Neural progenitor cell (in vitro differentiated cells): ENCODE measurements around the gene FFAR1. TPM values are rescaled to one million over a fixed set of nuclear protein-coding genes. Genes with fewer than 3 reads are reported as not detected.

ENCODE experiments used
- DNase-seq: peaks from one replicate; pipeline ENCODE4 v3.0.0-alpha.2; 2016; ENCODE audit warnings: low spot score
- H2AFZ ChIP-seq: fragments of 200-600 bp; sonication (generic); replicated peaks from 2 replicates; pipeline ENCODE4 v1.6.1; 2016; ENCODE audit warnings: antibody characterized with exemption
- H3F3A ChIP-seq: fragments of 200-600 bp; sonication (generic); 2 replicates; pipeline ENCODE4 v1.6.1; 2016; ENCODE audit warnings: antibody characterized with exemption, low read depth
- H3K27ac ChIP-seq: fragments of 200-600 bp; sonication (generic); 2 replicates; pipeline ENCODE4 v1.5.1; 2016; ENCODE audit warnings: mild to moderate bottlenecking
- H3K27me3 ChIP-seq: fragments of 200-600 bp; sonication (generic); 2 replicates; pipeline ENCODE4 v1.6.1; 2016; ENCODE audit warnings: mild to moderate bottlenecking, moderate library complexity
- H3K36me3 ChIP-seq: fragments of 200-600 bp; sonication (generic); 2 replicates; pipeline ENCODE4 v1.5.1; 2016
- H3K4me1 ChIP-seq: fragments of 200-600 bp; sonication (generic); 2 replicates; pipeline ENCODE4 v1.6.1; 2016; ENCODE audit warnings: mixed run types
- H3K4me2 ChIP-seq: fragments of 200-600 bp; sonication (generic); 2 replicates; pipeline ENCODE4 v1.6.1; 2016
- H3K4me3 ChIP-seq: fragments of 200-600 bp; sonication (generic); 2 replicates; pipeline ENCODE4 v1.5.1; 2016
- H3K79me2 ChIP-seq: fragments of 200-600 bp; sonication (generic); 2 replicates; pipeline ENCODE4 v1.6.1; 2016; ENCODE audit warnings: low read depth
- H3K9ac ChIP-seq: fragments of 200-600 bp; sonication (generic); 2 replicates; pipeline ENCODE4 v1.6.1; 2016
- H3K9me3 ChIP-seq: fragments of 200-600 bp; sonication (generic); 2 replicates; pipeline ENCODE4 v1.5.1; 2016; ENCODE audit warnings: low read depth
- H4K20me1 ChIP-seq: fragments of 200-600 bp; sonication (generic); 2 replicates; pipeline ENCODE4 v1.6.1; 2016; ENCODE audit warnings: low read depth
- H3K27ac Mint-ChIP-seq: 3 replicates; pipeline ENCODE4 v1.8.0; 2021; ENCODE audit warnings: mixed read lengths
- H3K27me3 Mint-ChIP-seq: 2 replicates; pipeline ENCODE4 v1.8.0; 2022; ENCODE audit warnings: low read depth, mild to moderate bottlenecking, inconsistent platforms, moderate library complexity, mixed read lengths; ENCODE audit not compliant: insufficient read depth
- H3K36me3 Mint-ChIP-seq: 3 replicates; pipeline ENCODE4 v1.8.0; 2021; ENCODE audit warnings: mixed read lengths
- H3K4me1 Mint-ChIP-seq: 3 replicates; pipeline ENCODE4 v1.8.0; 2021; ENCODE audit warnings: mixed read lengths
- H3K4me3 Mint-ChIP-seq: 3 replicates; pipeline ENCODE4 v1.8.0; 2021; ENCODE audit warnings: mild to moderate bottlenecking, moderate library complexity, mixed read lengths
- H3K9me3 Mint-ChIP-seq: 3 replicates; pipeline ENCODE4 v1.8.0; 2020; ENCODE audit warnings: mixed read lengths
- EZH2 ChIP-seq: fragments of 200-600 bp; sonication (generic); IDR thresholded peaks from 2 replicates; pipeline ENCODE4 v1.6.1; 2017; ENCODE audit warnings: antibody characterized with exemption, mild to moderate bottlenecking, moderate library complexity
- EZH2phosphoT487 ChIP-seq: fragments of 200-600 bp; sonication (generic); IDR thresholded peaks from 2 replicates; pipeline ENCODE4 v1.6.1; 2017; ENCODE audit warnings: antibody characterized with exemption
- total RNA-seq: library from RNA; depleted of rRNA; stranded (reverse); fragments of >200 nt; gene quantifications from 2 replicates; pipeline ENCODE4 v1.2.3, GENCODE V29; 2015; ENCODE audit warnings: low replicate concordance
- TF ChIP-seq, protein P1 (sequence below): fragments of 200-600 bp; sonication (generic); IDR thresholded peaks from 2 replicates; pipeline ENCODE4 v1.5.1; 2017; ENCODE audit warnings: antibody characterized with exemption, mild to moderate bottlenecking

FFAR1 gene
- total RNA-seq, 1 donor from 2014 or later = not detected

GRCh38 chr19:35309481-35310279 lies 38.0 kb upstream of the FFAR1 start:
- H3F3A ChIP-seq = no peaks in the 10 kb centered on the region
- no peaks in the 10 kb centered on the region for H3K79me2 ChIP-seq
- H3K4me2 ChIP-seq = no peak overlapping the region
- H3K27me3 ChIP-seq = no peaks in the 10 kb centered on the region
- peaks cover 15% of the 10 kb centered on the region for H3K27me3 Mint-ChIP-seq
- DNase-seq = no peak
- H3K9me3 Mint-ChIP-seq = no peaks in the 10 kb centered on the region
- no peaks in the 10 kb centered on the region for H4K20me1 ChIP-seq
- H3K27ac Mint-ChIP-seq = no peak overlapping the region
- no peak overlapping the region for H3K4me3 ChIP-seq
- H3K4me1 ChIP-seq = no peaks in the 10 kb centered on the region
- H3K36me3 Mint-ChIP-seq = no peaks in the 10 kb centered on the region
- H3K9ac ChIP-seq = no peak overlapping the region
- H3K4me3 Mint-ChIP-seq = no peak overlapping the region
- H3K27ac ChIP-seq = no peak overlapping the region
- TF ChIP-seq, protein P1, sequence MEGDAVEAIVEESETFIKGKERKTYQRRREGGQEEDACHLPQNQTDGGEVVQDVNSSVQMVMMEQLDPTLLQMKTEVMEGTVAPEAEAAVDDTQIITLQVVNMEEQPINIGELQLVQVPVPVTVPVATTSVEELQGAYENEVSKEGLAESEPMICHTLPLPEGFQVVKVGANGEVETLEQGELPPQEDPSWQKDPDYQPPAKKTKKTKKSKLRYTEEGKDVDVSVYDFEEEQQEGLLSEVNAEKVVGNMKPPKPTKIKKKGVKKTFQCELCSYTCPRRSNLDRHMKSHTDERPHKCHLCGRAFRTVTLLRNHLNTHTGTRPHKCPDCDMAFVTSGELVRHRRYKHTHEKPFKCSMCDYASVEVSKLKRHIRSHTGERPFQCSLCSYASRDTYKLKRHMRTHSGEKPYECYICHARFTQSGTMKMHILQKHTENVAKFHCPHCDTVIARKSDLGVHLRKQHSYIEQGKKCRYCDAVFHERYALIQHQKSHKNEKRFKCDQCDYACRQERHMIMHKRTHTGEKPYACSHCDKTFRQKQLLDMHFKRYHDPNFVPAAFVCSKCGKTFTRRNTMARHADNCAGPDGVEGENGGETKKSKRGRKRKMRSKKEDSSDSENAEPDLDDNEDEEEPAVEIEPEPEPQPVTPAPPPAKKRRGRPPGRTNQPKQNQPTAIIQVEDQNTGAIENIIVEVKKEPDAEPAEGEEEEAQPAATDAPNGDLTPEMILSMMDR = no peak
- TF ChIP-seq EZH2phosphoT487 (no peak), EZH2 (no peak)
- H3K9me3 ChIP-seq = no peaks in the 10 kb centered on the region
- H3K36me3 ChIP-seq = no peaks in the 10 kb centered on the region
- H3K4me1 Mint-ChIP-seq = peaks cover 12% of the 10 kb centered on the region
- H2AFZ ChIP-seq = no peak overlapping the region

- Histone ChIP-seq H2AFZ (no peak overlapping the region), H3F3A (no peaks in the 10 kb centered on the region), H3K9ac (no peak overlapping the region), H3K27ac (no peak overlapping the region), H4K20me1 (no peaks in the 10 kb centered on the region), H3K4me1 (no peaks in the 10 kb centered on the region), H3K27me3 (no peaks in the 10 kb centered on the region), H3K36me3 (no peaks in the 10 kb centered on the region), H3K4me2 (no peak overlapping the region), H3K79me2 (no peaks in the 10 kb centered on the region), H3K9me3 (no peaks in the 10 kb centered on the region), H3K4me3 (no peak overlapping the region)
- Mint-ChIP-seq H3K4me1 (peaks cover 12% of the 10 kb centered on the region), H3K4me3 (no peak overlapping the region), H3K27me3 (peaks cover 17% of the 10 kb centered on the region), H3K9me3 (no peaks in the 10 kb centered on the region), H3K27ac (no peak overlapping the region), H3K36me3 (no peaks in the 10 kb centered on the region)
- no peak for TF ChIP-seq EZH2
- TF ChIP-seq EZH2phosphoT487 = no peak
- TF ChIP-seq, protein P1 = no peak
- DNase-seq = no peak
These were observed 37.4 kb upstream of the FFAR1 start for GRCh38 chr19:35310331-35310730.

DNA sequence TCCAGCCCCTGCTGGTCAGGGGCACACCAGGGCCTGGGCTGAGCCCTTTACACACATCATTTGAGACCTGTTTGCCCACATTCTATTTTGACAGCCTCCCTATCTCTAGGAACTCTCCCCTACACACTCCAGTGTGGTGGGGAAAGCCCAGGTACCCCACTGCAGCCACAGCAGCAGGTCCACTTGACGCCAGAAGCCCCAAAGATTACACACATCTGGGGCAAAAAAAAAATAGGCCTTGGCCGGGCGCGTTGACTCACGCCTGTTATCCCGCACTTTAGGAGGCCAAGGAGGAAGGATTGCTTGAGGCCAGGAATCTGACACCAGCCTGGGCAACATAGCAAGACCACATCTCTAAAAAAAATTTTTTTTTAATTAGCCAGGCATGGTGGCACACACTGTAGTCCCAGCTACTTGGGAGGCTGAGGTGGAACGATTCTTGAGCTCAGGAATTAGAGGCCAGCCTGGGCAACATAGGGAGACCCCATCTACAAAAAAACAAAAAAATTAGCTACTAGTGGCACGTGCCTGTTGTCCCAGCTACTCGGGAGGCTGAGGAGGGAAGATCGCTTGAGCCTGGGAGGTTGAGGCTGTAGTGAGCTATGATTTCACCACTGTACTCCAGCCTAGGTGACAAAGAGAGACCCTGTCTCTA lies 36.8 kb upstream of the FFAR1 start:
- H3F3A ChIP-seq = no peaks in the 10 kb centered on the region
- Mint-ChIP-seq H3K9me3 (no peaks in the 10 kb centered on the region), H3K27ac (no peak overlapping the region), H3K36me3 (no peaks in the 10 kb centered on the region), H3K4me3 (no peak overlapping the region), H3K27me3 (peaks cover 17% of the 10 kb centered on the region), H3K4me1 (peaks cover 12% of the 10 kb centered on the region)
- H3K36me3 ChIP-seq = no peaks in the 10 kb centered on the region
- no peaks in the 10 kb centered on the region for H3K27me3 ChIP-seq
- no peaks in the 10 kb centered on the region for H4K20me1 ChIP-seq
- no peak overlapping the region for H3K9ac ChIP-seq
- no peak overlapping the region for H3K27ac ChIP-seq
- no peak overlapping the region for H2AFZ ChIP-seq
- no peaks in the 10 kb centered on the region for H3K4me1 ChIP-seq
- H3K79me2 ChIP-seq = no peaks in the 10 kb centered on the region
- TF ChIP-seq, protein P1 = no peak
- no peak for TF ChIP-seq EZH2phosphoT487
- no peak for TF ChIP-seq EZH2
- H3K4me2 ChIP-seq = no peak overlapping the region
- no peak for DNase-seq
- no peak overlapping the region for H3K4me3 ChIP-seq
- no peaks in the 10 kb centered on the region for H3K9me3 ChIP-seq
